AG09309 (cell line): Measurements from ENCODE around the gene LAMTOR2.

Experiments
- DNase-seq: peaks from one replicate; pipeline ENCODE4 v3.0.0-alpha.2; 2010; ENCODE audit warnings: low read depth
- H3K4me3 ChIP-seq: 2 replicates; pipeline ENCODE4 v1.5.1; 2011; ENCODE audit warnings: mild to moderate bottlenecking, low read depth, low read length, moderate library complexity; ENCODE audit not compliant: control insufficient read depth
- CTCF ChIP-seq: IDR thresholded peaks from 2 replicates; pipeline ENCODE4 v1.5.1; 2011; ENCODE audit warnings: mild to moderate bottlenecking, low read depth, low read length, inconsistent platforms; ENCODE audit not compliant: insufficient read depth, control insufficient read depth; ENCODE audit errors: missing control alignments

Gene LAMTOR2

GRCh38 chr1:156060937-156061636 is 6.5 kb downstream of the LAMTOR2 start, which contains the start of gene RAB25:
RAB25 (plus strand) TSS chr1:156061160; CDS start chr1:156061401, 241 bp downstream.
- DNase-seq = no peak
- no peak within 1 kb of the TSS for H3K4me3 ChIP-seq
- no peak for TF ChIP-seq CTCF

- no peak for TF ChIP-seq CTCF
- DNase-seq = no peak
- no peak overlapping the region for H3K4me3 ChIP-seq
Measured at GRCh38 chr1:156062189-156062588, 7.6 kb downstream of the LAMTOR2 start.

- no peak for TF ChIP-seq CTCF
- no peak for DNase-seq
- no peak overlapping the region for H3K4me3 ChIP-seq
Measured at GRCh38 chr1:156063997-156064285, 9.4 kb downstream of the LAMTOR2 start.

GRCh38 chr1:156064615-156065014 is 10.0 kb downstream of the LAMTOR2 start:
- no peak for DNase-seq
- H3K4me3 ChIP-seq = no peak overlapping the region
- TF ChIP-seq CTCF = no peak

- no peak for TF ChIP-seq CTCF
- H3K4me3 ChIP-seq = no peak overlapping the region
- DNase-seq = no peak
Measured at GRCh38 chr1:156065212-156065611, 10.6 kb downstream of the LAMTOR2 start.

GRCh38 chr1:156065871-156066270 is 11.3 kb downstream of the LAMTOR2 start:
- H3K4me3 ChIP-seq = no peak overlapping the region
- TF ChIP-seq CTCF = no peak
- DNase-seq = no peak

GRCh38 chr1:156067262-156067661 is 12.7 kb downstream of the LAMTOR2 start:
- no peak for DNase-seq
- no peak overlapping the region for H3K4me3 ChIP-seq
- no peak for TF ChIP-seq CTCF
